K562 (cell line): ENCODE results near the gene SAT2. TPM values are rescaled to one million over a fixed set of nuclear protein-coding genes. Genes with fewer than 3 reads are reported as not detected.
A peak's percentile ranks its signal among the peaks of the same experiment; 100 is the strongest.

Experiments
- ATAC-seq: fragments of 200-7000 bp; cut with Tn5 transposase; 3 replicates; pipeline ENCODE4 v1.9.1; 2020; ENCODE audit warnings: moderate library complexity
- BruUV-seq: library from RNA; stranded (reverse); fragments of 400-500 nt; replicated peaks from 2 replicates; lab custom pipeline; 2021; lab: Mats Ljungman, UMichigan
- CTCF ChIA-PET: fragments of 300-600 bp; formaldehyde crosslinking; extraction: SDS; loops from one replicate; lab custom pipeline; 2021; ENCODE audit warnings: low intra/inter-chr PET ratio; lab: Yijun Ruan, JAX
- POLR2A ChIA-PET: fragments of 300-600, 350-650 bp; sonication (Branson Sonifier 250); formaldehyde crosslinking; extraction: SDS; loops from one replicate; lab custom pipeline; 2021; ENCODE audit warnings: antibody characterized with exemption, inconsistent platforms; lab: Yijun Ruan, JAX
- DNase-seq, 4 experiments: peaks; one replicate each; pipeline versions ENCODE4 v3.0.0 to v3.0.0-alpha.2; 2011 to 2018; ENCODE audit warnings: low spot score in 3 of 4, mixed read lengths in 3 of 4; ENCODE audit errors: extremely low read depth in 1 of 4
- FAIRE-seq: peaks from 2 replicates; lab custom pipeline; 2011; peaks lifted over from hg19 to GRCh38; lab: Jason Lieb, UNC
- H2AFZ ChIP-seq: 2 replicates; pipeline ENCODE4 v1.6.0; 2011; ENCODE audit warnings: low read depth, low read length, control low read depth, inconsistent platforms
- H3K27ac ChIP-seq: fragments of 200-600 bp; 3 replicates; pipeline ENCODE4 v1.8.0; 2011; ENCODE audit warnings: low read depth, mild to moderate bottlenecking, control low read depth, inconsistent platforms, low read length, moderate library complexity, mixed read lengths; ENCODE audit errors: extremely low read depth
- H3K27me3 ChIP-seq, 2 experiments: fragments of 300-600 bp in 1 of 2; 2 replicates in 1 of 2; 3 replicates in 1 of 2; pipeline versions ENCODE4 v1.6.0 to v1.8.0; 2011; ENCODE audit warnings: inconsistent platforms in 2 of 2, low read length in 2 of 2, mild to moderate bottlenecking in 1 of 2, mixed read lengths in 1 of 2, moderate library complexity in 1 of 2; ENCODE audit not compliant: control insufficient read depth in 2 of 2, insufficient read depth in 2 of 2
- H3K36me3 ChIP-seq: fragments of 300-600 bp; 3 replicates; pipeline ENCODE4 v1.8.0; 2011; ENCODE audit warnings: mild to moderate bottlenecking, low read length, inconsistent platforms; ENCODE audit not compliant: control insufficient read depth, insufficient read depth
- H3K4me1 ChIP-seq, 2 experiments: fragments of 200-600 bp in 1 of 2; replicated peaks in 1 of 2; 2 replicates in 1 of 2; 3 replicates in 1 of 2; pipeline versions ENCODE4 v1.5.1 to v1.8.0; 2011; ENCODE audit warnings: inconsistent platforms in 2 of 2, low read length in 2 of 2, mild to moderate bottlenecking in 1 of 2, mixed read lengths in 1 of 2, moderate library complexity in 1 of 2; ENCODE audit not compliant: control insufficient read depth in 2 of 2, insufficient read depth in 2 of 2
- H3K4me2 ChIP-seq: 2 replicates; pipeline ENCODE4 v1.6.1; 2011; ENCODE audit warnings: low read length, control low read depth, inconsistent platforms, mixed read lengths; ENCODE audit not compliant: insufficient read depth
- H3K4me3 ChIP-seq: fragments of 200-600 bp; sonication (generic), shearing (Covaris generic); 2 replicates; pipeline ENCODE4 v1.5.1; 2016; ENCODE audit warnings: control low read depth, inconsistent platforms
- H3K79me2 ChIP-seq: fragments of 200-600 bp; 3 replicates; pipeline ENCODE4 v1.8.0; 2011; ENCODE audit warnings: low read length, inconsistent platforms; ENCODE audit not compliant: control insufficient read depth, insufficient read depth
- H3K9ac ChIP-seq, 2 experiments: 2 replicates each; pipeline versions ENCODE4 v1.6.0 to v1.6.1; 2011; ENCODE audit warnings: low read depth in 2 of 2, low read length in 2 of 2, control low read depth in 1 of 2, inconsistent platforms in 1 of 2, mild to moderate bottlenecking in 1 of 2, mixed read lengths in 1 of 2; ENCODE audit not compliant: insufficient read depth in 1 of 2
- H3K9me1 ChIP-seq: one replicate; pipeline ENCODE4 v1.6.0; 2011; ENCODE audit warnings: inconsistent platforms, mild to moderate bottlenecking, low read length, moderate library complexity; ENCODE audit not compliant: control insufficient read depth, insufficient read depth
- H3K9me3 ChIP-seq: replicated peaks from 2 replicates; pipeline ENCODE4 v1.5.1; 2011; ENCODE audit warnings: low read depth, low read length, inconsistent platforms; ENCODE audit not compliant: control insufficient read depth, insufficient read depth
- H4K20me1 ChIP-seq: replicated peaks from 2 replicates; pipeline ENCODE4 v1.6.1; 2011; ENCODE audit warnings: low read length, inconsistent platforms, mixed read lengths; ENCODE audit not compliant: control insufficient read depth, insufficient read depth
- CBX1 ChIP-seq: sonication (generic); IDR thresholded peaks from 2 replicates; pipeline ENCODE4 v1.6.1; 2016; ENCODE audit warnings: antibody characterized with exemption, low read depth, mild to moderate bottlenecking
- HBP1 ChIP-seq: fragments of 450-650 bp; formaldehyde crosslinking; IDR thresholded peaks from 2 replicates; pipeline ENCODE4 v1.4.0; 2022; ENCODE audit warnings: missing genetic modification characterization
- POLR2G ChIP-seq: fragments of 200-400 bp; formaldehyde crosslinking; IDR thresholded peaks from 2 replicates; pipeline ENCODE4 v1.6.1; 2017; ENCODE audit warnings: low read depth, mild to moderate bottlenecking, antibody characterized with exemption, low read length, moderate library complexity
- ZBTB17 ChIP-seq: fragments of 450-650 bp; formaldehyde crosslinking; IDR thresholded peaks from 2 replicates; pipeline ENCODE4 v1.4.0; 2020; ENCODE audit warnings: mild to moderate bottlenecking
- ZNF184 ChIP-seq: sonication (generic); formaldehyde crosslinking; IDR thresholded peaks from 2 replicates; pipeline ENCODE4 v1.5.0; 2020; ENCODE audit warnings: missing genetic modification reagents
- ZNF24 ChIP-seq: fragments of 450-650 bp; IDR thresholded peaks from 2 replicates; pipeline ENCODE4 v1.6.1; 2016
- ZNF316 ChIP-seq: fragments of 450-650 bp; IDR thresholded peaks from 2 replicates; pipeline ENCODE4 v1.6.1; 2016
- ZNF740 ChIP-seq, 3 experiments: fragments of 200-800 bp in 1 of 3; sonication (Bioruptor generic) in 1 of 3; sonication (generic) in 1 of 3; formaldehyde crosslinking in 1 of 3; IDR thresholded peaks; 2 replicates each; pipeline versions ENCODE4 v1.6.1 to v1.8.0; 2016 to 2022; ENCODE audit warnings: mild to moderate bottlenecking in 2 of 3, missing compliant biosample characterization in 2 of 3, missing genetic modification characterization in 2 of 3, missing genetic modification reagents in 1 of 3
- WGBS: fragments of 100-300 bp; shearing (Covaris generic); methylation state at CpG from one replicate; pipeline ENCODE4 v1.1.6; 2016; ENCODE audit warnings: low coverage, mixed read lengths; ENCODE audit not compliant: insufficient coverage; ENCODE audit errors: missing lambda C conversion rate; 5-methylcytosine and 5-hydroxymethylcytosine counted together
- in situ Hi-C: fragments of 300-500 bp; cut with MboI; formaldehyde crosslinking; loops from 4 replicates; pipeline ENCODE4 v1.15.0; 2018; ENCODE audit warnings: inconsistent platforms, mixed read lengths
- intact Hi-C: fragments of 100-400 bp; cut with micrococcal nuclease; formaldehyde crosslinking; loops from 2 replicates; pipeline ENCODE4 v1.14.2; 2022
- polyA plus RNA-seq, 8 experiments: library from polyadenylated mRNA; depleted of rRNA in 4 of 8; stranded (reverse) in 5 of 8; unstranded in 3 of 8; fragments of >200 nt; fragmentation: Nextera tagmentation in 2 of 8; fragmentation: Illumina TruSeq in 1 of 8; extraction: Ambion mirVana in 2 of 8; extraction: Trizol in 1 of 8; gene quantifications; 2 replicates each; pipeline versions ENCODE4 v1.2.1 to v1.2.3, GENCODE V29; 2011 to 2014; ENCODE audit warnings: inconsistent platforms in 1 of 8, missing spikeins in 1 of 8
- total RNA-seq, 7 experiments: library from RNA; depleted of rRNA in 6 of 7; stranded (reverse); fragments of >200 nt in 6 of 7; fragmentation: Illumina TruSeq in 2 of 7; extraction: Trizol in 2 of 7; gene quantifications; 2 replicates each; pipeline versions ENCODE4 v1.2.1 to v1.2.3, GENCODE V29; 2011 to 2021; ENCODE audit warnings: low replicate concordance in 1 of 7

The SAT2 gene
- total and polyA plus RNA-seq, 9 of the 15 experiments (the other 6 are each of a cell fraction or from before 2014, with no cell fraction given) = 2.0 to 8.0 (median 5.3) TPM

- TF ChIP-seq ZNF740 (CRISPR knock-in tag; IDR thresholded peaks at IDR 0.05) (no peak), ZNF740 (tag; IDR thresholded peaks at IDR 0.05) (no peak), ZNF316 (no peak), ZNF24 (no peak), ZBTB17 (CRISPR knock-in tag) (no peak), ZNF184 (CRISPR knock-in tag) (no peak), HBP1 (CRISPR knock-in tag) (no peak)
These were observed 34.3 kb downstream of the SAT2 start (continued) for GRCh38 chr17:7593296-7593695.

GRCh38 chr17:7592422-7593021 is 35.1 kb downstream of the SAT2 start:
- POLR2A ChIA-PET = interaction anchor here (0.7 to 1.5 kb wide), 2 partner anchors 8 to 13 kb away, joined by 4 read pairs; partner anchors contain the start of gene MPDU1
- FAIRE-seq = no peak

More at GRCh38 chr17:7592422-7593021, 35.1 kb downstream of the SAT2 start:
- peaks cover 11 to 25% of the 10 kb centered on the region in 2 experiments; a peak in 4 of 5 replicates for H3K4me1 ChIP-seq
- in situ Hi-C loops (no loop called here), intact Hi-C loops (no loop called here)
- H3K9ac ChIP-seq = no peak overlapping the region
- WGBS = 90% methylated on average over 16 of the region's 23 CpGs
- ATAC-seq (no peak), DNase-seq (no peak)
- BruUV-seq = no TSS peak
- H4K20me1 ChIP-seq = no peaks in the 10 kb centered on the region
- H3K27me3 ChIP-seq = no peaks in the 10 kb centered on the region
- TF ChIP-seq CBX1 (no peak), POLR2G (peak; percentile 53; the same call in 1 of the 2 replicates)
- TF ChIP-seq, all 486 proteins: peak for 1
- H3K9me1 ChIP-seq = no peaks in the 10 kb centered on the region
- H3K27ac ChIP-seq = no peak overlapping the region
- H3K79me2 ChIP-seq = peaks cover 16% of the 10 kb centered on the region; the same call in 2 of the 3 replicates
- no peak overlapping the region for H3K4me3 ChIP-seq
- H3K36me3 ChIP-seq = peaks cover 92% of the 10 kb centered on the region
- CTCF ChIA-PET = no interaction called here
- no peaks in the 10 kb centered on the region for H3K9me3 ChIP-seq
- no peak overlapping the region for H2AFZ ChIP-seq
- no peak overlapping the region for H3K4me2 ChIP-seq
